Hepatocyte (in vitro differentiated cells): Measurements from ENCODE around the gene LEMD1.

Experiments used
- EZH2 ChIP-seq: fragments of 200-600 bp; sonication (generic); IDR thresholded peaks from 2 replicates; pipeline ENCODE4 v1.6.1; 2016; ENCODE audit warnings: antibody characterized with exemption, mild to moderate bottlenecking, borderline replicate concordance
- TF ChIP-seq, protein P1 (sequence below): fragments of 200-600 bp; sonication (generic); IDR thresholded peaks from 2 replicates; pipeline ENCODE4 v1.5.1; 2016; ENCODE audit warnings: antibody characterized with exemption, mild to moderate bottlenecking; ENCODE audit not compliant: poor library complexity

DNA sequence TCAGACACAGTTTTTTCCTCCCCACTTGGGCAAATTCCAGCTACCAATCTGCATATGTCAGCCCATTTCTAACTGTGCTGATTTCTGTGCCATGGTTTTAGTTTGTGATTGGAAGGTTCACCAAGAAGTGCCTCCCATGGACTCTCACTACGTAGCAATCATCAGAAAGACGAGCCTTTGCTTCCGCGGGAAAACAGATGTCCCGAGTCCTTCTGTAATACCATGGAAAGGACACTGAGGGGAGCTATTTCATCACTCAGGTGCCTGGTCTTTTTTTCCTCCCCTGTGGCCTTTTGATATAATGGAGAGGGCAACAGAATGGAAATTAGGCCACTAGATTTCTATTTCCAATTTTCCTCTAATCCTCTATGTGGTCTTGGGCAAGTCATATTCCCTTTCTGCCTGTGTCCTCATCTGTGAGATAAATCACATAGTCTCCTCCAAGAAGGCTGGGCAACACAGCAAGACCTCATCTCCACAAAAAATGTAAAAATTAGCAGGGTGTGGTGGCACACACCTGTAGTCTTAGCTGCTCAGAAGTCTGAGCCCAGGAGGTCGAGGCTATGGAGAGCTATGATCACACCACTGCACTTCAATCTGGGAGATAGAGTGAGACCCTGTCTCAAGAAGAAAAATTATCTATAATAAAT is 24.8 kb downstream of the LEMD1 start:
- TF ChIP-seq, protein P1, sequence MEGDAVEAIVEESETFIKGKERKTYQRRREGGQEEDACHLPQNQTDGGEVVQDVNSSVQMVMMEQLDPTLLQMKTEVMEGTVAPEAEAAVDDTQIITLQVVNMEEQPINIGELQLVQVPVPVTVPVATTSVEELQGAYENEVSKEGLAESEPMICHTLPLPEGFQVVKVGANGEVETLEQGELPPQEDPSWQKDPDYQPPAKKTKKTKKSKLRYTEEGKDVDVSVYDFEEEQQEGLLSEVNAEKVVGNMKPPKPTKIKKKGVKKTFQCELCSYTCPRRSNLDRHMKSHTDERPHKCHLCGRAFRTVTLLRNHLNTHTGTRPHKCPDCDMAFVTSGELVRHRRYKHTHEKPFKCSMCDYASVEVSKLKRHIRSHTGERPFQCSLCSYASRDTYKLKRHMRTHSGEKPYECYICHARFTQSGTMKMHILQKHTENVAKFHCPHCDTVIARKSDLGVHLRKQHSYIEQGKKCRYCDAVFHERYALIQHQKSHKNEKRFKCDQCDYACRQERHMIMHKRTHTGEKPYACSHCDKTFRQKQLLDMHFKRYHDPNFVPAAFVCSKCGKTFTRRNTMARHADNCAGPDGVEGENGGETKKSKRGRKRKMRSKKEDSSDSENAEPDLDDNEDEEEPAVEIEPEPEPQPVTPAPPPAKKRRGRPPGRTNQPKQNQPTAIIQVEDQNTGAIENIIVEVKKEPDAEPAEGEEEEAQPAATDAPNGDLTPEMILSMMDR, result peak; percentile 72
- no peak for TF ChIP-seq EZH2
